HEK293 (cell line): ENCODE results near the gene ACP4.

ENCODE experiments used
- CTCF ChIA-PET: fragments of 350-600 bp; formaldehyde crosslinking; extraction: SDS; loops from one replicate; lab custom pipeline; 2021; ENCODE audit warnings: antibody characterized with exemption; lab: Yijun Ruan, JAX
- POLR2A ChIA-PET: fragments of 300-600 bp; formaldehyde crosslinking; extraction: SDS; loops from one replicate; lab custom pipeline; 2020; ENCODE audit warnings: antibody characterized with exemption, inconsistent platforms; lab: Yijun Ruan, JAX
- H3K27ac ChIP-seq: fragments of 200-500 bp; sonication (Bioruptor generic); 2 replicates; pipeline ENCODE4 v1.5.1; 2014; ENCODE audit warnings: low read depth, low read length, control low read depth, inconsistent platforms; ENCODE audit errors: extremely low read depth
- H3K36me3 ChIP-seq, 2 experiments: fragments of 200-500 bp in 1 of 2; sonication (Bioruptor generic) in 1 of 2; 1 replicate in 1 of 2; 2 replicates in 1 of 2; pipeline ENCODE4 v1.5.1; 2014 to 2017; ENCODE audit warnings: inconsistent platforms in 2 of 2, low read length in 2 of 2; ENCODE audit not compliant: control insufficient read depth in 2 of 2, insufficient read depth in 1 of 2
- H3K4me1 ChIP-seq: fragments of 200-500 bp; sonication (Bioruptor generic); 2 replicates; pipeline ENCODE4 v1.5.1; 2014; ENCODE audit warnings: mild to moderate bottlenecking, low read length, inconsistent platforms; ENCODE audit not compliant: control insufficient read depth, insufficient read depth
- H3K4me3 ChIP-seq: 2 replicates; pipeline ENCODE4 v1.5.1; 2011; ENCODE audit warnings: low read depth, mild to moderate bottlenecking, control low read depth, low read length, moderate library complexity
- H3K9me3 ChIP-seq: fragments of 200-500 bp; sonication (Bioruptor generic); 2 replicates; pipeline ENCODE4 v1.5.1; 2014; ENCODE audit warnings: low read depth, low read length, inconsistent platforms; ENCODE audit not compliant: control insufficient read depth, insufficient read depth
- GLI4 ChIP-seq: fragments of 450-650 bp; formaldehyde crosslinking; IDR thresholded peaks from 2 replicates; pipeline ENCODE4 v1.5.1; 2016; ENCODE audit warnings: missing biosample characterization, missing genetic modification characterization
- GLIS2 ChIP-seq: fragments of 450-650 bp; formaldehyde crosslinking; IDR thresholded peaks from 2 replicates; pipeline ENCODE4 v1.5.1; 2016; ENCODE audit warnings: missing biosample characterization, missing genetic modification characterization
- KLF1 ChIP-seq: fragments of 450-650 bp; formaldehyde crosslinking; IDR thresholded peaks from 2 replicates; pipeline ENCODE4 v1.5.1; 2016; ENCODE audit warnings: missing biosample characterization, missing genetic modification characterization
- KLF10 ChIP-seq: fragments of 450-650 bp; IDR thresholded peaks from 2 replicates; pipeline ENCODE4 v1.5.1; 2018; ENCODE audit warnings: missing biosample characterization, mild to moderate bottlenecking, missing genetic modification characterization
- MYNN ChIP-seq: fragments of 450-650 bp; formaldehyde crosslinking; IDR thresholded peaks from 2 replicates; pipeline ENCODE4 v1.5.1; 2016; ENCODE audit warnings: missing biosample characterization, missing genetic modification characterization, borderline replicate concordance
- OVOL3 ChIP-seq: fragments of 450-650 bp; formaldehyde crosslinking; IDR thresholded peaks from 2 replicates; pipeline ENCODE4 v1.5.1; 2016; ENCODE audit warnings: missing biosample characterization, missing genetic modification characterization
- PRDM4 ChIP-seq: fragments of 450-650 bp; formaldehyde crosslinking; IDR thresholded peaks from 2 replicates; pipeline ENCODE4 v1.5.1; 2017; ENCODE audit warnings: missing biosample characterization, missing genetic modification characterization
- SETDB1 ChIP-seq: IDR thresholded peaks from one replicate; pipeline ENCODE4 v1.6.1; 2017; ENCODE audit warnings: mild to moderate bottlenecking, low read length, moderate library complexity, mixed read lengths; ENCODE audit not compliant: insufficient read length
- SP7 ChIP-seq: fragments of 450-650 bp; formaldehyde crosslinking; IDR thresholded peaks from 2 replicates; pipeline ENCODE4 v1.5.1; 2016; ENCODE audit warnings: missing biosample characterization, missing genetic modification characterization
- TCF7L2 ChIP-seq: IDR thresholded peaks from 2 replicates; pipeline ENCODE4 v1.6.1; 2011; ENCODE audit warnings: low read depth, mild to moderate bottlenecking, inconsistent platforms, low read length, moderate library complexity, borderline replicate concordance
- ZBTB20 ChIP-seq: fragments of 450-650 bp; formaldehyde crosslinking; IDR thresholded peaks from 2 replicates; pipeline ENCODE4 v1.5.1; 2016; ENCODE audit warnings: missing biosample characterization, missing genetic modification characterization
- ZNF157 ChIP-seq: fragments of 450-650 bp; formaldehyde crosslinking; IDR thresholded peaks from 2 replicates; pipeline ENCODE4 v1.5.1; 2016; ENCODE audit warnings: missing biosample characterization, missing genetic modification characterization
- ZNF169 ChIP-seq: fragments of 450-650 bp; formaldehyde crosslinking; IDR thresholded peaks from 2 replicates; pipeline ENCODE4 v1.5.1; 2016; ENCODE audit warnings: missing biosample characterization, missing genetic modification characterization
- ZNF19 ChIP-seq: fragments of 450-650 bp; formaldehyde crosslinking; IDR thresholded peaks from 2 replicates; pipeline ENCODE4; 2016; ENCODE audit warnings: missing biosample characterization, missing genetic modification characterization, low read depth
- ZNF202 ChIP-seq: fragments of 450-650 bp; formaldehyde crosslinking; IDR thresholded peaks from 2 replicates; pipeline ENCODE4 v1.5.1; 2016; ENCODE audit warnings: missing biosample characterization, missing genetic modification characterization, borderline replicate concordance
- ZNF280D ChIP-seq: fragments of 450-650 bp; formaldehyde crosslinking; IDR thresholded peaks from 2 replicates; pipeline ENCODE4 v1.5.1; 2016; ENCODE audit warnings: missing biosample characterization, missing genetic modification characterization
- ZNF335 ChIP-seq: fragments of 450-650 bp; formaldehyde crosslinking; conservative IDR thresholded peaks from 2 replicates; pipeline ENCODE4 v1.5.1; 2016; ENCODE audit warnings: missing biosample characterization, missing genetic modification characterization
- ZNF423 ChIP-seq: fragments of 450-650 bp; formaldehyde crosslinking; IDR thresholded peaks from 2 replicates; pipeline ENCODE4 v1.5.1; 2016; ENCODE audit warnings: missing biosample characterization, missing genetic modification characterization
- ZNF555 ChIP-seq: fragments of 450-650 bp; formaldehyde crosslinking; conservative IDR thresholded peaks from 2 replicates; pipeline ENCODE4 v1.5.1; 2017; ENCODE audit warnings: missing biosample characterization, mild to moderate bottlenecking, missing genetic modification characterization, inconsistent platforms
- ZNF580 ChIP-seq: fragments of 450-650 bp; formaldehyde crosslinking; IDR thresholded peaks from 2 replicates; pipeline ENCODE4 v1.5.1; 2016; ENCODE audit warnings: missing biosample characterization, missing genetic modification characterization
- ZNF658 ChIP-seq: fragments of 450-650 bp; formaldehyde crosslinking; IDR thresholded peaks from 2 replicates; pipeline ENCODE4; 2016; ENCODE audit warnings: missing biosample characterization, missing genetic modification characterization
- ZNF707 ChIP-seq: fragments of 450-650 bp; formaldehyde crosslinking; IDR thresholded peaks from 2 replicates; pipeline ENCODE4 v1.5.1; 2016; ENCODE audit warnings: missing biosample characterization, missing genetic modification characterization
- ZSCAN30 ChIP-seq: fragments of 450-650 bp; IDR thresholded peaks from 2 replicates; pipeline ENCODE4 v1.5.1; 2018; ENCODE audit warnings: missing biosample characterization, mild to moderate bottlenecking, missing genetic modification characterization, moderate library complexity
- ZSCAN4 ChIP-seq: fragments of 450-650 bp; formaldehyde crosslinking; IDR thresholded peaks from 2 replicates; pipeline ENCODE4 v1.5.1; 2017; ENCODE audit warnings: missing biosample characterization, missing genetic modification characterization
- ZSCAN5A ChIP-seq: fragments of 450-650 bp; formaldehyde crosslinking; IDR thresholded peaks from 2 replicates; pipeline ENCODE4 v1.5.1; 2016; ENCODE audit warnings: missing biosample characterization, missing genetic modification characterization

The ACP4 gene

GRCh38 chr19:50803633-50804419 is 13.6 kb downstream of the ACP4 start (continued):
- TF ChIP-seq ZNF335 (tag by site-specific recombination) = no peak
- no peak for TF ChIP-seq SP7 (tag by site-specific recombination)
- no peak for TF ChIP-seq ZNF157
- TF ChIP-seq ZSCAN4 (tag by site-specific recombination) = no peak
- no peak for TF ChIP-seq GLI4
- TF ChIP-seq ZNF19 (tag by site-specific recombination) = no peak
- TF ChIP-seq ZSCAN30 (tag by site-specific recombination) = no peak
- TF ChIP-seq ZNF169 = no peak
- TF ChIP-seq ZNF280D (tag by site-specific recombination) = no peak
- TF ChIP-seq MYNN (tag by site-specific recombination) = no peak
- TF ChIP-seq GLIS2 = peak; percentile 63; the same call in 1 of the 2 replicates
- TF ChIP-seq, all 188 proteins: peak for 6

- H3K9me3 ChIP-seq = no peaks in the 10 kb centered on the region
- TF ChIP-seq ZNF658 (tag by site-specific recombination) (no peak), TCF7L2 (no peak), KLF10 (tag by site-specific recombination) (peak; percentile 62; the same call in 1 of the 2 replicates), ZNF555 (tag by site-specific recombination) (no peak), ZNF423 (tag by site-specific recombination) (peak; percentile 58; the same call in 1 of the 2 replicates), ZNF202 (tag by site-specific recombination) (no peak), SETDB1 (no peak), ZSCAN5A (tag by site-specific recombination) (0 out of 2 replicates have a peak, but pooled peaks have one; percentile 45), ZNF707 (tag by site-specific recombination) (no peak), ZNF580 (tag by site-specific recombination) (0 out of 2 replicates have a peak, but pooled peaks have one; percentile 43), KLF1 (tag by site-specific recombination) (peak; percentile 65; the same call in 1 of the 2 replicates), OVOL3 (tag by site-specific recombination) (0 out of 2 replicates have a peak, but pooled peaks have one; percentile 10), ZBTB20 (tag by site-specific recombination) (peak; percentile 27; the same call in 1 of the 2 replicates), PRDM4 (0 out of 2 replicates have a peak, but pooled peaks have one; percentile 46)
Measured at GRCh38 chr19:50804420-50805272, 14.4 kb downstream of the ACP4 start.

More at GRCh38 chr19:50804420-50805272, 14.4 kb downstream of the ACP4 start:
- H3K27ac ChIP-seq = peak overlapping the region; percentile 99
- POLR2A ChIA-PET = interaction anchor here (0.6 to 5.3 kb wide), 42 partner anchors 9 to 601 kb away, joined by 3 to 85 read pairs (median 4); partner anchors contain the start of genes ACP4, CLEC11A, JOSD2 and KLK15
- H3K4me3 ChIP-seq = peak overlapping the region; percentile 79
- CTCF ChIA-PET = interaction anchor here (0.7 to 6.5 kb wide), 5 partner anchors 22 to 279 kb away, joined by 3 to 52 read pairs (median 4); no protein-coding TSS in a partner anchor
- H3K36me3 ChIP-seq = peaks cover 32 to 38% of the 10 kb centered on the region in 2 experiments
- peaks cover 11% of the 10 kb centered on the region for H3K4me1 ChIP-seq
